Measurements from ENCODE around the gene CDCA8. TPM values are rescaled to one million over a fixed set of nuclear protein-coding genes. Genes with fewer than 3 reads are reported as not detected.

The CDCA8 gene
- total RNA-seq, 1 experiment from 2014 or later = 51.7 TPM

DNA sequence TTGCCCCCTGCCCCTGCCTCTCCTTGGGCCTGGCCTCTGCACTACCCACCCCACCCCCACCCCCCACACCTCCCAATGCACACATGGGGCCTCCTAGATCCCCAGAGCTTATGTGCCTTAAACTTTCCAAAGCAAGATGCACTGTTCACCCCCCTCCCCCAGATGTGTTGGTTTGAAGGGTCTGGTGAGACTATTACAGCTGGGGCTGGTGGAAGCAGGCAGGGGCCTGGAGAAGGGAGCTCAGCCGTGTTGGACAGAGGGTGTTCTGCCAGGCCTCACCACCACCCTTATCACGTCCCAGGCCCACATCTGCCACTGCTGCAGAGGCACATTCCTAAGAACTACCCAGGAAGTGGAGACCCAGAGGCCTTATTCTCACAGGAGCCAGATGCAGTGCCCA, 39.3 kb upstream of the CDCA8 start (continued):
- TF ChIP-seq, protein P1, sequence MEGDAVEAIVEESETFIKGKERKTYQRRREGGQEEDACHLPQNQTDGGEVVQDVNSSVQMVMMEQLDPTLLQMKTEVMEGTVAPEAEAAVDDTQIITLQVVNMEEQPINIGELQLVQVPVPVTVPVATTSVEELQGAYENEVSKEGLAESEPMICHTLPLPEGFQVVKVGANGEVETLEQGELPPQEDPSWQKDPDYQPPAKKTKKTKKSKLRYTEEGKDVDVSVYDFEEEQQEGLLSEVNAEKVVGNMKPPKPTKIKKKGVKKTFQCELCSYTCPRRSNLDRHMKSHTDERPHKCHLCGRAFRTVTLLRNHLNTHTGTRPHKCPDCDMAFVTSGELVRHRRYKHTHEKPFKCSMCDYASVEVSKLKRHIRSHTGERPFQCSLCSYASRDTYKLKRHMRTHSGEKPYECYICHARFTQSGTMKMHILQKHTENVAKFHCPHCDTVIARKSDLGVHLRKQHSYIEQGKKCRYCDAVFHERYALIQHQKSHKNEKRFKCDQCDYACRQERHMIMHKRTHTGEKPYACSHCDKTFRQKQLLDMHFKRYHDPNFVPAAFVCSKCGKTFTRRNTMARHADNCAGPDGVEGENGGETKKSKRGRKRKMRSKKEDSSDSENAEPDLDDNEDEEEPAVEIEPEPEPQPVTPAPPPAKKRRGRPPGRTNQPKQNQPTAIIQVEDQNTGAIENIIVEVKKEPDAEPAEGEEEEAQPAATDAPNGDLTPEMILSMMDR (IDR thresholded peaks at IDR 0.05 in 2 of 3, conservative IDR thresholded peaks at IDR 0.05 in 1 of 3; ENCODE audit: borderline replicate concordance in 1 of 3, insufficient read depth in 1 of 3, low read depth in 2 of 3, low read length in 2 of 3) = no peak
- TF ChIP-seq RAD21 (IDR thresholded peaks at IDR 0.05; ENCODE audit: low read depth) = no peak

GRCh38 chr1:37653906-37654305, 38.4 kb upstream of the CDCA8 start:
- no TSS peak for BruUV-seq (replicated peaks)
- Histone ChIP-seq H3K9me3 (ENCODE audit: control insufficient read depth in 1 of 2, insufficient read depth in 1 of 2, low read depth in 1 of 2, low read length in 2 of 2) (no peaks in the 10 kb centered on the region), H3K27me3 (ENCODE audit: insufficient read depth, low read length) (no peaks in the 10 kb centered on the region), H3K79me2 (ENCODE audit: insufficient read depth, low read length) (no peaks in the 10 kb centered on the region), H3K9me2 (ENCODE audit: insufficient read depth) (no peaks in the 10 kb centered on the region), H3K36me3 (ENCODE audit: control insufficient read depth in 1 of 2, insufficient read depth in 2 of 2, low read length in 2 of 2) (no peaks in the 10 kb centered on the region), H3K9ac (ENCODE audit: low read length) (no peak overlapping the region), H2AFZ (ENCODE audit: low read depth, low read length, poor library complexity, severe bottlenecking) (no peak overlapping the region), H4K20me1 (ENCODE audit: insufficient read depth) (no peaks in the 10 kb centered on the region), H3K4me2 (ENCODE audit: low read length) (no peak overlapping the region), H3K4me1 (ENCODE audit: control insufficient read depth in 1 of 2, insufficient read depth in 2 of 2, low read length in 2 of 2) (no peaks in the 10 kb centered on the region), H3K27ac (ENCODE audit: low read depth, low read length) (no peak overlapping the region), H3K4me3 (replicated peaks in 1 of 2; ENCODE audit: low read depth in 1 of 2, low read length in 2 of 2) (no peak overlapping the region)
- ChIA-PET RAD21 (ENCODE audit: low non-redundant PET in 1 of 2, low total read pairs in 2 of 2, uncharacterized antibody in 2 of 2, unreplicated experiment in 2 of 2) (no interaction called here), CTCF (interaction anchor here (0.7 kb wide), 1 partner anchor 172 kb away, joined by 3 read pairs; no protein-coding TSS in a partner anchor), POLR2A (no interaction called here)
- intact Hi-C loops (cut with micrococcal nuclease) = no loop called here
- no peak for DNase-seq (ENCODE audit: low read depth, low spot score)
- no peak for ATAC-seq
- TF ChIP-seq FOSL1 (IDR thresholded peaks at IDR 0.05; ENCODE audit: low read depth) = no peak
- no peak for TF ChIP-seq POLR2AphosphoS5 (IDR thresholded peaks at IDR 0.05; ENCODE audit: low read depth, low read length)
- TF ChIP-seq ZFX (IDR thresholded peaks at IDR 0.05) = no peak
- TF ChIP-seq, protein P1 (IDR thresholded peaks at IDR 0.05 in 2 of 3, conservative IDR thresholded peaks at IDR 0.05 in 1 of 3; ENCODE audit: borderline replicate concordance in 1 of 3, insufficient read depth in 1 of 3, low read depth in 2 of 3, low read length in 2 of 3) = no peak
- no peak for TF ChIP-seq SRF (IDR thresholded peaks at IDR 0.05; ENCODE audit: low read depth)
- TF ChIP-seq JUND (IDR thresholded peaks at IDR 0.05) = no peak
- no peak for TF ChIP-seq CEBPB (IDR thresholded peaks at IDR 0.05; ENCODE audit: low read depth)
- TF ChIP-seq, protein P2, sequence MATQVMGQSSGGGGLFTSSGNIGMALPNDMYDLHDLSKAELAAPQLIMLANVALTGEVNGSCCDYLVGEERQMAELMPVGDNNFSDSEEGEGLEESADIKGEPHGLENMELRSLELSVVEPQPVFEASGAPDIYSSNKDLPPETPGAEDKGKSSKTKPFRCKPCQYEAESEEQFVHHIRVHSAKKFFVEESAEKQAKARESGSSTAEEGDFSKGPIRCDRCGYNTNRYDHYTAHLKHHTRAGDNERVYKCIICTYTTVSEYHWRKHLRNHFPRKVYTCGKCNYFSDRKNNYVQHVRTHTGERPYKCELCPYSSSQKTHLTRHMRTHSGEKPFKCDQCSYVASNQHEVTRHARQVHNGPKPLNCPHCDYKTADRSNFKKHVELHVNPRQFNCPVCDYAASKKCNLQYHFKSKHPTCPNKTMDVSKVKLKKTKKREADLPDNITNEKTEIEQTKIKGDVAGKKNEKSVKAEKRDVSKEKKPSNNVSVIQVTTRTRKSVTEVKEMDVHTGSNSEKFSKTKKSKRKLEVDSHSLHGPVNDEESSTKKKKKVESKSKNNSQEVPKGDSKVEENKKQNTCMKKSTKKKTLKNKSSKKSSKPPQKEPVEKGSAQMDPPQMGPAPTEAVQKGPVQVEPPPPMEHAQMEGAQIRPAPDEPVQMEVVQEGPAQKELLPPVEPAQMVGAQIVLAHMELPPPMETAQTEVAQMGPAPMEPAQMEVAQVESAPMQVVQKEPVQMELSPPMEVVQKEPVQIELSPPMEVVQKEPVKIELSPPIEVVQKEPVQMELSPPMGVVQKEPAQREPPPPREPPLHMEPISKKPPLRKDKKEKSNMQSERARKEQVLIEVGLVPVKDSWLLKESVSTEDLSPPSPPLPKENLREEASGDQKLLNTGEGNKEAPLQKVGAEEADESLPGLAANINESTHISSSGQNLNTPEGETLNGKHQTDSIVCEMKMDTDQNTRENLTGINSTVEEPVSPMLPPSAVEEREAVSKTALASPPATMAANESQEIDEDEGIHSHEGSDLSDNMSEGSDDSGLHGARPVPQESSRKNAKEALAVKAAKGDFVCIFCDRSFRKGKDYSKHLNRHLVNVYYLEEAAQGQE (IDR thresholded peaks at IDR 0.05; ENCODE audit: low read depth) = no peak
- no peak for TF ChIP-seq EZH2phosphoT487 (IDR thresholded peaks at IDR 0.05; ENCODE audit: borderline replicate concordance)
- TF ChIP-seq EZH2 (IDR thresholded peaks at IDR 0.05) = no peak
- TF ChIP-seq EGR1 (IDR thresholded peaks at IDR 0.05; ENCODE audit: low read depth) = no peak
- TF ChIP-seq YY1 (IDR thresholded peaks at IDR 0.05; ENCODE audit: extremely low read depth, insufficient replicate concordance, low read depth, low read length) = no peak
- TF ChIP-seq CBX3 (IDR thresholded peaks at IDR 0.05; ENCODE audit: low read depth) = no peak
- TF ChIP-seq ATF3 (IDR thresholded peaks at IDR 0.05) = no peak
- TF ChIP-seq SP1 (IDR thresholded peaks at IDR 0.05; ENCODE audit: low read depth) = no peak
- TF ChIP-seq SIN3A (IDR thresholded peaks at IDR 0.05; ENCODE audit: low read depth) = no peak
